Measurements from ENCODE around the gene LRP5.
"Not testable (repeated sequence)": the region's sequence is repeated elsewhere in the genome, so short reads cannot be mapped to it uniquely, and the experiment has no call there.

Gene LRP5

DNA sequence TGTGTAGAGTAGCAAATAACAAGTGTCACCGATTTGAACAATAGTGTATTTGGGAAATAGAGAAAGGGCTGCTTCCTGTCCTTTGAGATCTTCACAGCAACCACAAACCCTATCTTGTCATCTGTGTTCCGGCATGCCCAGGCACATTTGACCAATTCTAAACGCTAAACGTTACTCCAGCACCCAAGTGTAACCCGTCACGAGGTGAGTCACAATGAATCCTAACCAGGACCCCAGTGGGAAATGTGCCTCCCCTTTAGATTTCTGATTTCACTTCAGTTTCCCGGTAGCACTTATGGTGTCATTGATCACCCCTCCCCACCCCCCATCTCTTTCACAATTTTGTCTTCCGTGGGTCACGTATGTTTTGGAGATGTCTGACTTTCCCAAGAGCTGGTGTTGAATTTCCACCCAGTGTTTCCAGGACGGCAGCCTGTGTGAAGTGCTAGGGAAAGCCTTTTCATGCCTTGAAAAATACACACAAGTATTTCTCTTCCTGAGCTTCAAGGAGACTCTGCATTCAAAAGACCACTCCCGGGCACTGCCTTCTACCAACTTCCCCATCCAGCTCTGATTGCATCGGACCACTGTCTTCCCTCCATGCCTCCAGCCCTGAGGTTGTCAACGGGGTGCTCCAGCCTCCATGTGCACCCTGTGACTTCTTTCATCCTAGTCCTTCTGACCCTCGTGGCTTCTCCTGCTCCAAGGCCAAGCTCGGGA is 30.1 kb upstream of the LRP5 start:
- no peak for DNase-seq

GRCh38 chr11:68282861-68283230 is 29.5 kb upstream of the LRP5 start:
- DNase-seq = no peak

DNA sequence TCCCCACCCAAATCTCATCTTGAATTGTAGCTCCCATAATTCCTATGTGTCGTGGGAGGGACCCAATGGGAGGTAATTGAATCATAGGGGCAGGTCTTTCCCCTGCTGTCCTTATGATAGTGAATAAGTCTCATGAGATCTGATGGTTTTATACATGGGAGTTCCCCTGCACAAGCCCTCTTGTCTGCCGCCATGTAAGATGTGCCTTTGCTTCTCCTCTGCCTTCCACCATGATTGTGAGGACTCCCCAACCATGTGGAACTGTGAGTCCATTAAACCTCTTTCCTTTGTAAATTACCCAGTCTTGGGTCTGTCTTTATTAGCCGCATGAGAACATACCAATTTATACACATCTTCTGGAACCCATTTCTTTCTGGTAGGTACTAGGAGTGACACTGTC is 27.8 kb upstream of the LRP5 start:
- DNase-seq = not testable (repeated sequence)

- DNase-seq = no peak
Measured at GRCh38 chr11:68287419-68287818, 25.0 kb upstream of the LRP5 start.

- no peak for DNase-seq
Measured at GRCh38 chr11:68289456-68289855, 22.9 kb upstream of the LRP5 start.

- no peak for DNase-seq
Measured at GRCh38 chr11:68293708-68294107, 18.7 kb upstream of the LRP5 start.

- DNase-seq = no peak
Measured at GRCh38 chr11:68295271-68295670, 17.1 kb upstream of the LRP5 start.

DNA sequence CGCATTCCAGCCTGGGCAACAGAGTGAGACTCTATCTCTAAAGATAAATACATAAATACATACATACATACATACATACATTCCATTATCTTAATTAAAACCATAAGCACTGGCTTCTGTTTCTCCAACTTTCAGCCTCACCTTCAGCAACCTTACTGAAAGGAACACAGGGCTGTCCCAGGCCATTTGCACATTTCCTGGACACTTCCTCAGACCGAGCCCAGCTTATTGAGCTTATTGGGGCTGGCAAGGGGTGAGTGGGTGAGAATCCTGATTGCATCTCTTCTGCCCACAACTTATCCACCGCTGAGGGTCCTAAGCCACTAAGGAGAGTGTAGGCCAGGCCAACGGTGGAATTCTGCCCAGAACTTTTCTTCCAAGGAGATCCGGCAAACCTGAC is 16.5 kb upstream of the LRP5 start:
- no peak for DNase-seq

- no peak for DNase-seq
Measured at GRCh38 chr11:68296344-68297051, 15.9 kb upstream of the LRP5 start.

DNA sequence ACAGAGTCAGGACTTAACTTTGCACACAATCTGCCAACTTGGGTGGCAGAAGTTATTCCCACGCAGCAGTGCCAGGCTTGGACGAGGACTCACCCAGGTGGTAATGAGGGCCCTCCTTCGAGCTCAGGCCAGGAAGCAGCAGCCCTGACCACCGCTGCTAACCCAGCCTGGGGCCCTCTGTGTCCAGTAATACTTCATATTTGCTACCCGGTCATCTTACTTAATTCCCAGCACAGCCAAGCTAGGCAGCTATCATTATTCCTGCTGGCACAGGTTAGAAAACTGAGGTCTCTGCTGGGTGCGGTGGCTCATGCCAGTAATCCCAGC is 15.4 kb upstream of the LRP5 start:
- DNase-seq = no peak

DNA sequence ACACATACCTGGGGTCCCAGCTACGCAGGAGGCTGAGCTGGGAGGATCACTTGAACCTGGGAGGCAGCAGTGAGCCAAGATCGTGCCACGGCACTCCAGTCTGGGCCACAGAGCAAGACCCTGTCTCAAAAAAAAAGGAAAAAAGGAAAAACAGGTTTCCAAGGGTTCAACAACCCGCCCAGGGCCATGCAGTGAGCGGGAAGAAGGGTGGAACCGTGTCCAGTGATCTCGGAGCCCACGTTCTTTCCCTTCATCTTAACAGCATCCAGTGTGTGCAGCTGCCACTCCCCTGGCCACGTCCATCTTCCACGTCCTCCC is 14.9 kb upstream of the LRP5 start:
- no peak for DNase-seq

GRCh38 chr11:68297812-68298658 is 14.4 kb upstream of the LRP5 start:
- DNase-seq = peak; percentile 85

GRCh38 chr11:68298659-68299516 is 13.5 kb upstream of the LRP5 start:
- DNase-seq = no peak

- DNase-seq = not testable (repeated sequence)
Measured at GRCh38 chr11:68299517-68299879, 12.9 kb upstream of the LRP5 start.

GRCh38 chr11:68300076-68300830 is 12.1 kb upstream of the LRP5 start:
- DNase-seq = no peak

GRCh38 chr11:68302256-68302655 is 10.1 kb upstream of the LRP5 start:
- DNase-seq = no peak

- DNase-seq = no peak
Measured at GRCh38 chr11:68302670-68303069, 9.7 kb upstream of the LRP5 start.

DNA sequence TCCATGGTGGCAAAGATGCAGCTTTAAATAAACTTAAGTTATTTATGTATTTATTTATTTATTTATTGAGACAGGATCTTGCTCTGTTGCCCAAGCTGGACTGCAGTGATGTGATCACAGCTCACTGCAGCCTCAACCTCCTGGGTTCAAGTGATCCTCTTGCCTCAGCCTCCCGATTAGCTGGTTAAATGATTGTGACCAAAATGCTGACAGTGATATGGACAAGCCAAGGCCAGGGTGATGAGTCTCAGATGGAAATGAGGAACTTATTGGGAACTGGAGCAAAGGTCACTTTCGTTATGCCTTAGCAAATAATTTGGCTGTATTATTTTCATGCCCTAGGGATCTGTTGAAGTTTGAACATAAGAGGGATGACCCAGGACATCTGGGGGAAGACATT is 9.3 kb upstream of the LRP5 start:
- no peak for DNase-seq

GRCh38 chr11:68303982-68304780 is 8.2 kb upstream of the LRP5 start:
- no peak for DNase-seq

DNA sequence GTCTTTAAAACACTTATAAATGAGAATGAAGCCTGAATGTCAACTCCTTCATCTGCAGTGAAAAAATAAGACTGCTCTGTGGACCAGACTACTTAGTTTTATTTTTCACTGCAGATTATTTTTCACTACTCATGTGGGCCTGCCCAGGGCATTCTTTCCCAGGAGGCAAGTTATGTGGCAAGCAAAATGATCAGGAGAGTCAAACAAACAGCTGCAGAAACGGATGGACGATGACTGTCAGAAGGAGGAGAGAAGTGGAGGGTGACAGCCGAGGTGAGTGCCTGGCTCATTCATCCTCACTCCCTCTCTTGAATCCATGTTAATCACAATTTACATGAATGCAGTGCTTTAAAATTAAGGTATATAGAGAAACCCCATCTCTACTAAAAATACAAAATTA is 5.8 kb upstream of the LRP5 start:
- no peak for DNase-seq

GRCh38 chr11:68308068-68308467 is 4.3 kb upstream of the LRP5 start:
- no peak for DNase-seq

Measured in activated CD4-positive, CD25-positive, alpha-beta regulatory T cell treated with anti-CD3 and anti-CD28 coated beads, Interleukin-2, amount 50 U/mL, for 72 hours (primary cell).